GM19438 (cell line): ENCODE data around the gene NOM1.
"Not testable (repeated sequence)": the region's sequence is repeated elsewhere in the genome, so short reads cannot be mapped to it uniquely, and the experiment has no call there.

Experiments
- ATAC-seq: cut with Tn5 transposase; IDR thresholded peaks from one replicate; pipeline ENCODE4 v1.9.1; 2021; ENCODE audit warnings: low read depth; ENCODE audit not compliant: unreplicated experiment

NOM1 gene

GRCh38 chr7:156936766-156937165 lies 12.7 kb upstream of the NOM1 start:
- ATAC-seq, result not testable (repeated sequence)

- ATAC-seq, result no peak
Measured at GRCh38 chr7:156940421-156941122, 8.9 kb upstream of the NOM1 start.

- ATAC-seq, result no peak
Measured at GRCh38 chr7:156941393-156942182, 7.9 kb upstream of the NOM1 start.

- no peak for ATAC-seq
Measured at GRCh38 chr7:156942708-156943090, 6.8 kb upstream of the NOM1 start.

GRCh38 chr7:156943091-156944041 lies 6.1 kb upstream of the NOM1 start:
- ATAC-seq, result no peak

- no peak for ATAC-seq
Measured at GRCh38 chr7:156944876-156945275, 4.6 kb upstream of the NOM1 start.

- no peak for ATAC-seq
Measured at GRCh38 chr7:156947120-156947843, 2.2 kb upstream of the NOM1 start.

- no peak for ATAC-seq
Measured at GRCh38 chr7:156948361-156948760, 1.2 kb upstream of the NOM1 start.

GRCh38 chr7:156950381-156950858 lies 908 bp downstream of the NOM1 start:
- ATAC-seq, result no peak

GRCh38 chr7:156953215-156953614 lies 3.7 kb downstream of the NOM1 start:
- ATAC-seq, result not testable (repeated sequence)

- no peak for ATAC-seq
Measured at GRCh38 chr7:156954941-156955340, 5.4 kb downstream of the NOM1 start.

GRCh38 chr7:156956727-156957126 lies 7.2 kb downstream of the NOM1 start:
- ATAC-seq, result no peak

- no peak for ATAC-seq
Measured at GRCh38 chr7:156962145-156962544, 12.6 kb downstream of the NOM1 start.

- no peak for ATAC-seq
Measured at GRCh38 chr7:156962897-156963296, 13.4 kb downstream of the NOM1 start.

- no peak for ATAC-seq
Measured at GRCh38 chr7:156963472-156963871, 14.0 kb downstream of the NOM1 start.

GRCh38 chr7:156964971-156965370 lies 15.5 kb downstream of the NOM1 start:
- ATAC-seq, result no peak

GRCh38 chr7:156966387-156966786 lies 16.9 kb downstream of the NOM1 start:
- ATAC-seq, result no peak

GRCh38 chr7:156968183-156968582 lies 18.7 kb downstream of the NOM1 start:
- ATAC-seq, result no peak

- no peak for ATAC-seq
Measured at GRCh38 chr7:156969972-156970420, 20.5 kb downstream of the NOM1 start.

- ATAC-seq, result no peak
Measured at GRCh38 chr7:156975620-156976019, 26.1 kb downstream of the NOM1 start.
